GM18505 (cell line): ENCODE measurements around the gene LAPTM4A.
A peak's percentile ranks its signal among the peaks of the same experiment; 100 is the strongest.
"Not testable (repeated sequence)": the region's sequence is repeated elsewhere in the genome, so short reads cannot be mapped to it uniquely, and the experiment has no call there.

Experiments
- ATAC-seq: cut with Tn5 transposase; IDR thresholded peaks from one replicate; pipeline ENCODE4 v1.9.1; 2021; ENCODE audit not compliant: unreplicated experiment
- POLR2A ChIP-seq: IDR thresholded peaks from 4 replicates; pipeline ENCODE4 v1.6.1; 2011; ENCODE audit warnings: borderline replicate concordance; ENCODE audit not compliant: insufficient read depth, insufficient read length; ENCODE audit errors: extremely low read depth

The LAPTM4A gene

DNA sequence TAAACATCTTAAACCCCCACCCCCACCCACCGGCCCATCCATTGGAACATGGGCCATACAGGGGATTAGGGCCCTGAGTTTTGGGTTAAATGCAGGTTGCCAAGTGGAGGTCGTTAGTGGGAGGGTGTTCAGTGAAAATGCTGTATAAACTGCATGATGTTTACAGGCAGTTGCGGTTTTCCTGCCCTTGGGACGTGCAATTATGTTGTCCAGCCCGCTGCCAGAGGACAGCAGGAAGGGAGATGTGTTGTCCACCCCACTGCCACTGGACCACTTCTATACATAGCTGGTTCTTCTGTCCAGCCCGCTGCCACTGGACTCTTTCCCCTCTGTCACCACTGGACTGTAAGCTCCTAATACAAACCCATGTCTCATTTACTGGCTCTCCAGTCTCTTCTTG lies 2.7 kb upstream of the LAPTM4A start:
- ATAC-seq, result no peak
- no peak for TF ChIP-seq POLR2A

- TF ChIP-seq POLR2A, result no peak
- no peak for ATAC-seq
These were observed 1.4 kb upstream of the LAPTM4A start for GRCh38 chr2:20052861-20053281.

- ATAC-seq, result no peak
- no peak for TF ChIP-seq POLR2A
These were observed 912 bp upstream of the LAPTM4A start for GRCh38 chr2:20052229-20052851.

- ATAC-seq, result peak; percentile 21
- no peak for TF ChIP-seq POLR2A
These were observed 539 bp downstream of the LAPTM4A start for GRCh38 chr2:20050646-20051531.

DNA sequence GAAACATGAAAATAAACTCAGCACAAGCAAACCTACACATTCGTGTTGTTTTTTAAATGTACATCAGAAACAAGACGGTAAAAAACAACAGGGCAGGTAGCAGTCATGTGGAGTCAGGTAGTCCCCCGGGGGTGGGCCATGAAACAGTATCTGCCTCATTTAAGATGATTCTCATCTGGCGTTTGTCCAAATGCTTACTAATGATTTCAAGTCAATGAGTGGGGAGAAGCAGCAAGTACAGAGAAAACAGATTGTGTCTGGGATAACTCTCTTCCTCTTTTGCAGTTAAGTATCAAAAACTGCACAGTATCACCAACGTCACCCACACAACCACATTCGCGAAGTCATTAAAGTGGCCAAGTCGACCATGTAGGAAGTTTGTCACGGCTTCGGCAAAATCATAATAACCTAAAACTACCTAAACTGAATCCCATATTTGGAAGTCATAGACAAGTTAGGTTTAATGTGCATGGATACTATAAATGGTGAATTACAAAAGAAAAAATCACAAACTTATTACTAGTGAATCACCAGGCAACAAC lies 1.3 kb downstream of the LAPTM4A start:
- TF ChIP-seq POLR2A, result no peak
- ATAC-seq, result no peak

GRCh38 chr2:20049637-20050036 lies 1.8 kb downstream of the LAPTM4A start:
- TF ChIP-seq POLR2A, result no peak
- ATAC-seq, result no peak

GRCh38 chr2:20048488-20049448 lies 2.7 kb downstream of the LAPTM4A start:
- ATAC-seq, result no peak
- TF ChIP-seq POLR2A, result no peak

GRCh38 chr2:20045712-20046292 lies 5.6 kb downstream of the LAPTM4A start:
- not testable (repeated sequence) for ATAC-seq

- no peak for ATAC-seq
These were observed 6.7 kb downstream of the LAPTM4A start for GRCh38 chr2:20044778-20045177.

GRCh38 chr2:20042531-20042930 lies 8.9 kb downstream of the LAPTM4A start:
- no peak for ATAC-seq
- TF ChIP-seq POLR2A, result no peak

More at GRCh38 chr2:20044778-20045177, 6.7 kb downstream of the LAPTM4A start:
- no peak for TF ChIP-seq POLR2A

- ATAC-seq, result no peak
- no peak for TF ChIP-seq POLR2A
These were observed 10.8 kb downstream of the LAPTM4A start for GRCh38 chr2:20040489-20041172.

DNA sequence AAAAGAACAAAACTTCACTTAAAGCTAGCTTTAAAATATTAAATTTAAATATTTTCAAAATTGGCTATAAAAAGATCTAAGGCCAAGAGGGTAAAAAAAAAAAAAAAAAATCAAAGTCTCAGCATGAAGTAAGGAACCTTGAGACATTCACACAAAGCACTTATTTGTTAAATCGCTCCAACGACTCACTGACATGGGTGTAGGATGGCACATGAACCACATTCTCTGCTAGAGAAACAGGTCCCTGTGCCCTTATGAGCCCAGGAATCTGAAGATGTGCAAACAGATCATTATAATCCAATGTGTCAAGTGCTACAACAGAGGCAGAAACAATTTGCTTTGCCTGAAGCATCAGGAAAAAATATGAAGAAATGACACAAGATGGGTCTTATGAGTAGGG lies 13.8 kb downstream of the LAPTM4A start:
- ATAC-seq, result no peak
- no peak for TF ChIP-seq POLR2A
